GM21381 (cell line): ENCODE results near the gene DLGAP4.
"Not testable (repeated sequence)": the region's sequence is repeated elsewhere in the genome, so short reads cannot be mapped to it uniquely, and the experiment has no call there.

Experiments used
- ATAC-seq: cut with Tn5 transposase; IDR thresholded peaks from one replicate; pipeline ENCODE4 v1.9.1; 2021; ENCODE audit warnings: mild to moderate bottlenecking, moderate library complexity; ENCODE audit not compliant: unreplicated experiment

Gene DLGAP4

GRCh38 chr20:36372666-36373065, 66.5 kb downstream of the DLGAP4 start:
- ATAC-seq: no peak

GRCh38 chr20:36373089-36373488, 67.0 kb downstream of the DLGAP4 start:
- ATAC-seq: no peak

- no peak for ATAC-seq
Observed at GRCh38 chr20:36374995-36375394, 68.9 kb downstream of the DLGAP4 start.

GRCh38 chr20:36377348-36378326, 71.5 kb downstream of the DLGAP4 start:
- no peak for ATAC-seq

DNA sequence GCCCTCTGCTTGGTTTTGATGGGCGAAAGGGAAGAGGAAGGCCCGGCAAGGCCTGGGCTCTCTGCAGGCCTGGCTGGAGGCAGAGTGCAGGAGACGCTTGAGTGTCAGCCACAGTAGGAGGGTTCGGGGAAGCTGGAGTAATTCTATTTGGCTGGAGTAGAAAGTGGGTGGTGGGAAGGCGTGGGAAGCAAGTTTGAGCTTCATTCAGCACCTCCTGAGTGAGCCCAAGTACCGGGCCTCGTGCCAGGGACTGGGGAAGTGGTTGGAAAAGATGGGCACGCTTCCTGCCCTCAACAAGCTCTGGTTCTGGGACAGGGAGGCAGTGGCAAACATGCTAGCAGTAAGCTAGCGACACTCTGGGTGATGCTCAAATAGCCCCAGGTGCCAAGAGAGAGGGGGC, 72.5 kb downstream of the DLGAP4 start:
- ATAC-seq: no peak

DNA sequence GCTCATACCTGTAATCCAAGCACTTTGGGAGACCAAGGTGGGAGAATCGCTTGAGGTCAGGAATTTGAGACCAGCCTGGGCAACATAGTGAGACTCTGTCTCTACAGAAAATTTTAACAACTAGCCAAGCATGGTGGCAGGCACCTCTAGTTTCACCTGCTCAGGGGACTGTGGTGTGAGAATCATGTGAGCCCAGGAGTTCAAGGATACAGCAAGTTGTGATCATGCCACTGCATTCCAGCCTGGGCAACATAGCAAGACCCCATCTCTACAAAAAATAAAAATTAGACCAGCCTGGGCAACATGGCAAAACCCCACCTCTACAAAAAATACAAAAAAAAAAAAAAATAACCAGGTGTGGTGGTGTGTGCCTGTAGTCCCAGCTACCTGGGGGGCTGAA, 73.8 kb downstream of the DLGAP4 start:
- not testable (repeated sequence) for ATAC-seq

DNA sequence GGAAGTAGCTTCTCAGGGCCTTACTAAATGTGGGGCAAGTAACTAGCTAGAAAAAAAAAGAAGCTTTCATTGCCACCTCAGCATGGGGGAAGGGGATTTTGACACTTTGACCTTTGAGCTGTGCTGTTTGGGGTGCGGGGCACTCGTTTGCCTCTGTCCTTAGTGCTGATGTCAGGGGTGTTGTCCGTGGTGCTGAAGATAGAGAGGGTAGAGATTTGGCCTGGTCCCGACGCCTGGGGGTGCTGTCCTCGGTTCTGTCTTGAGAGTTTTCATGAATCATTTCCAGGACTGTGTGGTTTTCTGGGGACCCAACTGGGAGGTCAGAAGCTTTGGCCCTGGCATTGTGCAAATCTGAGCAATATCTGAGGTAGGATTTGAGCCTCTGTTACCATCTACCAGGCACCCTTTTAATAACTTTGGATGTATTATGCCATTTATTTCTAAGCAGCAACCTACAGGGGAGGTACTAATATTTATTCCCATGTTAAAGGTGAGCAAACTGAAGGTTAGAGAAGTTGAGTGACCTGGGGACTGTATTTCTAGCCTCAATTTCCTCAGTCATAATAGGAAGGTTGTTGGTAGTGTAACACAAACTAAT, 78.0 kb downstream of the DLGAP4 start:
- ATAC-seq: no peak

DNA sequence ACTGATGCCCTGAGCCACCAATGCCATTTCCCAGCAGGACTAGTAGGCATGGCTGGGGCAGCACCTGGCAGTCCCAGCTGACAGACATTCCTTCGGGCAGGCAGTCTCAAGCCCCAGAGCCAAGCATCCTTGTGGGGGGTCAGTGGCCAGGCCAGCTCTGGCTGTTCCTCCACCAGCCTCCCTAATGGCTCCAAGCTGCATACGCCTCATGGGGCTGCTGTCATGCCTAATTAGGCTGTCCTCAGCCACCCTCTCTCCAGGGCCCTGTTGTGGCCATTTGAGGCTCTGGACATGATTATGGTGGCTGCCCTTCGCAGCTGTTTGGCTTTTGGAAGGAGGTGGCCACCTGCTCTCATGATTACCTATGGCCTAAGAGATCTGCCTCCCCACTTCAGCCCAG, 79.4 kb downstream of the DLGAP4 start:
- no peak for ATAC-seq

GRCh38 chr20:36386236-36386635, 80.1 kb downstream of the DLGAP4 start:
- ATAC-seq: no peak

- no peak for ATAC-seq
Observed at GRCh38 chr20:36390269-36390668, 84.1 kb downstream of the DLGAP4 start.

- no peak for ATAC-seq
Observed at GRCh38 chr20:36390719-36391415, 84.7 kb downstream of the DLGAP4 start.

GRCh38 chr20:36391456-36391855, 85.3 kb downstream of the DLGAP4 start:
- no peak for ATAC-seq

DNA sequence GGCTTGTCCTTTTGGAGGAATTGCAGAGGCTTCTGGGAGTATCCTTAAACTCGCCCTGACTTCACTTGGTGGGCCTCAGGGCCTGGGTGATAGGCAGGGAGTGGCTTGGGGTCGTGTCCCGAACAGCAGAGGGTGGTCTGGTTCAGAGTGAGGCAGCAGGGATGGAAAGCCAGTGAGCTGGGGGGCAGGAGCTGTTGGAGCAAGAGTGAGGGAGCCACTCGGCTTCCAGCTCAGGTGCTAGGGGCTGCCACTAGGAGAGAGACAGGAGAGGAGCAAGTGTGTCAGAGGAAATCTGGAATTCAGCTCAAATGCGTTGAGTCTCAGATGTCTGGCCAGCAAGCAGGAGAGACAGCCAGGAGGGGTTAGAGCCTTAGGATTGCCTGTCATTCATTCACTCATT, 85.8 kb downstream of the DLGAP4 start:
- ATAC-seq: no peak

- ATAC-seq: no peak
Observed at GRCh38 chr20:36392989-36393388, 86.8 kb downstream of the DLGAP4 start.

GRCh38 chr20:36394340-36394965, 88.3 kb downstream of the DLGAP4 start:
- ATAC-seq: no peak

DNA sequence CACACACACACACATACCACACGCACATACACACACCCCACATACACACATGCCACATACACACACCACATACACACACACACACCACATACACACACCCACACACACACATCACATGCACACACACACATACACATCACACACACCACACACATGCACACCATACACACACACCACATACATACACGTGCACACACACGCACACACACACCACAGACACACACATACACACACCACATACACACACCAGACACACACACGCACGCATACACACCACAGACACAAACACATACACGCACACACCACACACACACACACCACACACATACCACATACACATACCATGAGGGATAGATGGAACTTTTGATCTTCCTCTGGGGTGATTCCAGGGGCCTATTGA, 90.2 kb downstream of the DLGAP4 start:
- ATAC-seq: no peak

DNA sequence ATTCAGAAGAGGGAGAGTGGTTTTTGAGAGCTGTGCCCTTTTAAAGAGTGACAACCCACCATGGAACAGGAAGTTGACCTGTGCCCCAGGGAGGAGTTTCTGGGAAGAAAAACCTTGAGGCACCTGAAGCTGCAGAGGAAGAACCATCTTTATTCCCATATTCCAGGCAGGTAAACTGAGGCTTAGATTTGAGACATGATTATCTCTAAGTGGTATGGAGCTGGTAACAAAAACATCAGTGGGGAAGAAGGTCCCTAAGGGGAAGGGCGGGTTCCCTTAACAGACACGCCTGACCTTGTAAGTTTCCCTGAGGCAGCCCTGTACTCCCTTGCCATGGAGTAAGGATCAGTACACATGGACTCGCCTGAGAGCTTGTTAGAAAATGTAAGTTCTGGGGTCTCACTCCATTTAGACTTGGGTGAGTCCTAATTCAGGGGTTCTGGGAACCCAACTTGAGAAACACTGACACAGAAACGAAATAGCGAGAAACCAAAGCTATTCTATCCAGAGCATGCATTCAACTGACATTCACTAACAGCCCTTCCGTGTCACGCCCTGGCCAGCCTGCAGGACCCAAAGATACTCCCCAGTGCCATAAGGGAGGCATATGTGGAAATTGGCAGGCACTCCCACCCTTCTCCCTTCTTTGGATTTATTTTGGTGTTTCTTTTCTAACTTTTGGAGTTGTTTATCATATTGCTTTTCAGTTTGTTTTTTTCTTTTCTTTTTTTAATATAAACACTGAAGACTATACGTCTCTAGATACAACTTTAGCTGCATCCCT, 90.9 kb downstream of the DLGAP4 start:
- ATAC-seq: no peak

DNA sequence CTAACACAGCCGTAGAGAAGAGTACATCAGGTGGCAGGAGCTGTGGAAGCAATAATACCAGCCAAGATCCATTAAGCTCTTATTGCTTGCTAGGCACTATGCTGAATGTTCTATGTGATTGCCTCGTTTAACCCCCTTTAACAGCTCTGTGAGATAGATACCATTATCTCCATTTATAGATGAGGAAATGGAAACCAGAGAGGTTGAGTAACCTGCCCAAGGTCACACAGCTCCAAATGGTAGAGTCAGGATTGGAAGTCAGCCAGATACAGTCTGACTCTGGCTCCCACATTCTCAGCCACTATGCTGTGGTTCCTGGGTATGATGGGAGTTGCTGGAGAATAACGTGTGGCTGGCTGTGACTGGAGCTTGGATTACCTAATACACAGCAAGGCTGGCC, 92.4 kb downstream of the DLGAP4 start:
- ATAC-seq: no peak

- ATAC-seq: no peak
Observed at GRCh38 chr20:36399147-36399968, 93.2 kb downstream of the DLGAP4 start.
